ENCODE data around the gene CSTA. TPM values are rescaled to one million over a fixed set of nuclear protein-coding genes. Genes with fewer than 3 reads are reported as not detected.

CSTA gene
- total RNA-seq: not detected in 2 replicates

GRCh38 chr3:122324871-122325323 is at the start of gene CSTA:
Gene CSTA (plus strand): TSS chr3:122325248. CDS start chr3:122325293, 45 bp downstream.

GRCh38 chr3:122382888-122383666 is 58.0 kb downstream of the CSTA start, which contains the start of gene MIX23:
Gene MIX23 (minus strand): TSS chr3:122383231. CDS start chr3:122383224, 7 bp downstream.

DNA sequence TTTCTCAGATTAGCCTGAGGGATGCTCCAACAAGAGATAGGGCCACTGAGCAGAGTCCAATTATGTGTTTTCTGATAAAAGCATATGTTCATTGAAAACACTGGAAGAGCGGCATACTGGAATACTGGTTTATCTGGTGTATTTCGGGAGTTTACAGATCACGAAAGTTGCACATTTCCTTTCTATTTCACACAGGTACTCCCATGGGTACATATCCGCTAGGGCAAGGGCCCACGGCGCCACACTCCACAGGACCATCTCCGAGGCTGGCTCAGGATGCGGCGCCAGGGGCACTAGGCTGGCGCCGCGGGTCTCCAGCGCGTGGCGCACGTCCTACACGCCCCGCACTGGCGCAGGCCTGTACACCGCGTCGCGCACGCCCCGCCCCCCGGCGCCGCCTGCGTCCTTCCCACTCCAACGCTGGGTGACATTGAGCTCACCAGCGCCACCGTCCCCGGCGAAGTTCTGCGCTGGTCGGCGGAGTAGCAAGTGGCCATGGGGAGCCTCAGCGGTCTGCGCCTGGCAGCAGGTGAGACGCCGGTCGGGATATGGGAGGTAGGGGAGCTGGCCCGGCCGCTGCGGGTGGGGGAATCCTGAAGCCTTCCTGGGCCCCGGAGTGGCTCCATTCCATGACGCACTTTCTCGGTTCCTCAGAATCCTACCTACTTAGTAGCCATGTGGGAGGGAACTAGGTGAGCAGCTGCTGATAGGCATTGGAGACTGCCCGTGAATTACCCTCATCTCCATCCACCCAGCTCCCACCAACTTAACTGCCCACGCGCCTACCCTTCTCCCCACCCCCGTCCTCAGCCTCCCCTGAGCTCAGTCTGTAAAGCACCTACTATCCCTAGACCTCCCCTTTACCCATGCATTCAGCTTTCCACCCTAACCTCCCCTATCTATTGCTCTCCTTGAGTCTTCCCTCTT is 59.0 kb downstream of the CSTA start, which contains the start of gene FAM162A:
Gene FAM162A, plus strand, starts transcription at position 412 of the 927 bp plus-strand sequence. Its CDS starts 84 bp downstream, at position 496.

Other genes with a start within 250 kb of the CSTA start
- not detected in 2 replicates for gene CASR, start 141.6 kb upstream of the CSTA start, total RNA-seq
- gene MIX23, start 58.0 kb downstream of the CSTA start, total RNA-seq: 14.3 and 39.7 TPM in 2 replicates
- gene FAM162A, start 58.9 kb downstream of the CSTA start, total RNA-seq: 5.1 and 8.2 TPM in 2 replicates
- gene WDR5B, start 90.8 kb downstream of the CSTA start, total RNA-seq: 3.7 and 4.7 TPM in 2 replicates
- gene KPNA1, start 189.7 kb downstream of the CSTA start, total RNA-seq: 27.1 and 32.1 TPM in 2 replicates
- gene PARP9, start 239.1 kb downstream of the CSTA start, total RNA-seq: 13.8 and 14.3 TPM in 2 replicates
- gene DTX3L, start 239.1 kb downstream of the CSTA start, total RNA-seq: 19.2 and 24.0 TPM in 2 replicates